Measurements from ENCODE around the gene NOP56. TPM values are rescaled to one million over a fixed set of nuclear protein-coding genes. Genes with fewer than 3 reads are reported as not detected.
A peak's percentile ranks its signal among the peaks of the same experiment; 100 is the strongest.

NOP56 gene
- total and polyA plus RNA-seq, 2 donors (not counting 3 experiments of a cell fraction or from before 2014, with no cell fraction given), result 151 to 329 TPM

- peak within 1 kb of the TSS; percentile 20 for H3K4me2 ChIP-seq (ENCODE audit: insufficient read depth, low read length)
- DNase-seq (ENCODE audit: low read depth, low spot score), result peak; percentile 31
- POLR2A ChIA-PET, result interaction anchor here (1.0 kb wide), 1 partner anchor 16 kb away, joined by 3 read pairs; no protein-coding TSS in a partner anchor
Measured at GRCh38 chr20:2692036-2692885, 39.8 kb downstream of the NOP56 start, which contains the start of gene EBF4. Gene EBF4 (plus strand): TSS chr20:2692780. CDS start chr20:2693646, 866 bp downstream.

More at GRCh38 chr20:2692036-2692885, 39.8 kb downstream of the NOP56 start, which contains the start of gene EBF4:
- H3K27me3 ChIP-seq (ENCODE audit: control insufficient read depth in 2 of 2, insufficient read depth in 2 of 2, low read length in 2 of 2), result peaks cover 40 to 62% of the 10 kb centered on the region in 2 experiments
- intact Hi-C loops (cut with micrococcal nuclease), result no loop called here
- no peaks in the 10 kb centered on the region for H3K9me3 ChIP-seq (replicated peaks; ENCODE audit: control insufficient read depth, insufficient read depth, low read length)
- peak within 1 kb of the TSS in 2 of 3 experiments; percentile 25 to 39 for H3K4me3 ChIP-seq (replicated peaks in 1 of 3; ENCODE audit: insufficient read depth in 1 of 3, low read depth in 1 of 3, low read length in 3 of 3)
- peaks cover 4% of the 10 kb centered on the region for H3K4me1 ChIP-seq (ENCODE audit: control insufficient read depth, extremely low read depth, insufficient read depth, low read length)
- H3K27ac ChIP-seq (ENCODE audit: insufficient read depth, low read depth, low read length), result no peak within 1 kb of the TSS
- H3K79me2 ChIP-seq (ENCODE audit: control insufficient read depth, insufficient read depth, low read length), result no peaks in the 10 kb centered on the region
- BruUV-seq (replicated peaks), result no TSS peak
- no peak within 1 kb of the TSS for H3K9ac ChIP-seq (replicated peaks; ENCODE audit: extremely low read depth, insufficient read depth, low read length)
- no peaks in the 10 kb centered on the region for H3K36me3 ChIP-seq (ENCODE audit: control insufficient read depth in 2 of 2, extremely low read depth in 1 of 2, insufficient read depth in 2 of 2, low read length in 2 of 2)
- CTCF ChIA-PET, result interaction anchor here (0.7 to 2.4 kb wide), 5 partner anchors 18 to 160 kb away, joined by 3 to 9 read pairs (median 4); no protein-coding TSS in a partner anchor
- TF ChIP-seq EZH2 (IDR thresholded peaks at IDR 0.05; ENCODE audit: borderline replicate concordance, low read depth, low read length, severe bottlenecking), result peak; percentile 77
- TF ChIP-seq CTCF (IDR thresholded peaks at IDR 0.05; ENCODE audit: extremely low read depth in 1 of 2, insufficient read depth in 1 of 2, low read depth in 1 of 2, low read length in 2 of 2), result no peak
- H4K20me1 ChIP-seq (replicated peaks; ENCODE audit: control insufficient read depth, extremely low read depth, insufficient read depth, low read length), result peaks cover 2% of the 10 kb centered on the region
- H2AFZ ChIP-seq (ENCODE audit: low read depth, low read length), result peak within 1 kb of the TSS; percentile 54
- dilution Hi-C loops (cut with MboI; ENCODE audit: extremely low pct_ligation_motif_present, low sequenced_read_pairs), result no loop called here
- H3K9me1 ChIP-seq (replicated peaks; ENCODE audit: control insufficient read depth, extremely low read depth, insufficient read depth, low read length), result no peaks in the 10 kb centered on the region
- no peak for FAIRE-seq

Measured in endothelial cell of umbilical vein (primary cell).